Erythroblast (primary cell): ENCODE measurements around the gene SLC6A17.
A peak's percentile ranks its signal among the peaks of the same experiment; 100 is the strongest.

Experiments used
- DNase-seq, 2 experiments: peaks; one replicate each; lab custom pipeline; 2025; lab: John Stamatoyannopoulos, UW
- GATA1 ChIP-seq: IDR thresholded peaks from 2 replicates; pipeline ENCODE4 v1.6.1; 2011; ENCODE audit warnings: low read depth, mild to moderate bottlenecking, control low read depth, low read length, moderate library complexity
- POLR2A ChIP-seq: IDR thresholded peaks from 2 replicates; pipeline ENCODE4 v1.6.1; 2011; ENCODE audit warnings: mild to moderate bottlenecking, low read length

Gene SLC6A17

DNA sequence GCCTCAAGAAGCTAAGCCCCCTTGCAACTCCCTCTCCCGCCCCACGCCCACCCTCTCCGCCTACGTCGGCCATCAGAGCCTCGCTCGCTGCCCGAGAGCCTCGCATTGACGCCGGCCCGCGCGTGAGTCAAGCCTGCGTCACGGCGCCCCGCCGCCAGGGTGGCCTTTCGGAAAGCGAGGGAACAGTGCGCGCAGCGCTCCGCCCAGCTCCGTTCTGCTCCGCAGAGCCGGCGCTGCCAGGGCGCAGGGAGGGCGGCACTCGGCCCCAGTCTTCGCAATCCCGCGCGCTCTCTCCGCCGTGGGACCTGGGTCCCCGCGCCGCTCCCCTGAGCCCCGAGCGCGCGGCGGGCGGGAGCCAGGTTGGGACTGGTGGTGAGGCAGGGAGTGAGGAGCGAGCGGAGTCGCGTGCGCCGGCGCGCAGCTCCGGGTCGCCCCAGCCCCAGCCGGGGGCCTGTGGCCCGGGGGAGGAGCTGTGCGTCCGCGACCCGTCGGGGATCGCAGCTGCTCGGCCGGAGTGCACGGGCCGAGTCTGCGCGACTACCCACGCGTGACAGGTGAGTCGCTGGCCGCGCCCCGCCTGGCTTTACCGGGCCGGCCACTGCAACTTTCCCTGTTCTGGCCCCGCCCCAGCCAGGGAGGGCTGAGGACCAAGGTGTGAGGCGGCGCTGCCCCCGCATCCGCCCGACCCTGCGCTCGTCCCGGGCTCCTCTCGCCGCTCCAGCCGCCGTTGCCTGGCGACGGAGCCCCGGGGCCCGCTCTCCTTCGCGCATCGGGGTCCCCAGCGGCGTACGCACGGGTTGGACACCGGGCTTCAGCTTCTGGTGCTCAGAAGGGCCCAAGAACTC lies at the start of gene SLC6A17:
TSS of gene SLC6A17 (plus strand) at position 165 of the 845 bp plus-strand sequence. CDS start 16,436 bp downstream, outside the sequence.
- TF ChIP-seq GATA1 (no peak), POLR2A (no peak)
- peak in 1 of 2 experiments; percentile 18 for DNase-seq

DNA sequence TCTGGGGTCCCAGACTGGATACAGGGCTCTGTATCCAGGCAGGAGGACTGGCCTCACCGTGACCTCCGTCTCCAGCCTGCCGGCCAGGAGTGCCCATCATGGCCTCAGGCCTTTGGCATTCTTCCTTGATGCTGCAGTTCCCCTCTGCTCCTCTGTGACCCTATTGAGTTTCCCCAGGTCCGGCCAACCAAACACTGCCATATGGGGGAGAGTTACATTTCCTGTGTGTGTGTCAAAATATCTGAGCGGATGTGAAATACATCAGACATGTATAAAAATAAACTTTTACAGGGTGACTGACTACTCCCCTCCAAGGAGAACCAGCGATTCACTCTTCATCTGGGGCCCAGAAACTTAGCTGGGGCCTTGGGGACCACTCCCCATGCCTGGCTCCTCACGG lies 48.2 kb upstream of the SLC6A17 start:
- DNase-seq, result no peak
- TF ChIP-seq GATA1, result no peak
- no peak for TF ChIP-seq POLR2A

DNA sequence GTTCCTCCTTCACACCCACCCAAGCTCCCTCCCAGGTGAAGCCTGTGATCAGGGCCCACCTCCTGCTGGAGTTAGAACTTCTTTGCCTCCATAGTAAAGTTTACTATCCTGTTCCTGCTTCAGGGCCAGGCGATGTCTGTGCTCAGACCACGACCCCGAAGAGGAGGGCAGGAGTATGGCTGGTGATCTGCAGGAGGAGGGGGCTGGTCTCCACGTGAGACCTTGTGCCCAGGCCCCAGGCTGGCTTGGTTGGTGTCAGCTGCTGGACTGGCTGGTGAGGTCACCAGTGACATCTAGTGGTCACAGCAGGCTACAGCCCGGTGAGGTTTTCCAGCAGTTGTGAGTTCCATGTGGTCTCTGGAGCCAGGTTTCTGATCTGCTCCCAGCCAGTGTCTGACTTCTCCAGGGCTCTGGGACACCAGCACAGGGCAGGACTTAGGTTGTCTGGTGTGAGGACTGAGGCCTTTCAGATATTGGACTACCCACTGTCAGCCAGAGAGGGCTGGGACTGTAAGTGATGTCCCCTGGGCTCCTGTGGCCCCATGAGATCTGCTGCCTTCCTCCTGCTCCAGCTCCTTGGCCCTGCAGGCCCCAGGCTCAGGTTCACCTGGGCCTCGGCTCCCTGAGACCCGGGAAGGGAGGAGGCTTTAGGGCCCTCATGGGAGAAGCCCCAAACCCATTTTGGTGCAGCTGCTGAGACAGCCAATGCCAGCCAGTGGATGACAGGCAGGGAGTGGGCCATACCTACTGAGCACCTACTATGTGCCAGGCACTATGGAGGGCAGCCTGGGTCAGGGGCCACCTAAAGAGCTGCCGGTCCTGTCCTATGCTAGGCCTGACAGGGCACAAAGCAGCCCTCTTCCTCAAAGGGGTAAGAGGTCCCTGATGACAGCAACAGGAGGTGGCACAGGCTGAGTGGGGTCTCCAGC lies 44.0 kb upstream of the SLC6A17 start:
- peak; percentile 53 to 76 for DNase-seq
- TF ChIP-seq POLR2A (no peak), GATA1 (no peak)

DNA sequence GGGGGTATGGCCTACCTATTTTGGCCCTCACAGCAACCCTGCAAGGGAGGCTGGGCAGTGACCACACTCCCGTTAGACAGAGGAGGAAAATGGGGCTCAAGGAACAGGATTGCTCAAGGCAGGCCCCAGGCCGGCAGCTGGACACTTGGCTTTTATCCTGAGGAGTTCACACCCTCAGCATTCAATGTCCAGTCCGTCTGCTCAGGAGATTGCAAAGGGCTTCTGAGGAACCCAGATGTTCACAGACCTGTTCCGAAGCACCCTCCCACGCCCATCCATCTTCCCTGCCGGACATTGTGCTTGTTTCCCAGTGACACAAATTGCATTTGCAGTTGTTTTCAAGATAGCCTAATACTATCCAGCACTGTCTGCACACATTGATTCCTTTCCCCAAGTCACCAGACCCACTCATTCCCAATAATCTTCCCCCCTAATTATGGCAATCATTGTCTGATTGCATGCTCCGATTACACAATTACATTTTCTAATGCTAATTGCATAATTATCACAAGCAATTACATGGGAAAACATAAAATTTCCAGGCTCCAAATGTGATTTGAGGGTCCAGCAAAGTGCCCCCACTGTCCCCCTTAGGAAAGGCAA lies 42.3 kb upstream of the SLC6A17 start:
- no peak for DNase-seq
- TF ChIP-seq GATA1, result no peak
- no peak for TF ChIP-seq POLR2A

DNA sequence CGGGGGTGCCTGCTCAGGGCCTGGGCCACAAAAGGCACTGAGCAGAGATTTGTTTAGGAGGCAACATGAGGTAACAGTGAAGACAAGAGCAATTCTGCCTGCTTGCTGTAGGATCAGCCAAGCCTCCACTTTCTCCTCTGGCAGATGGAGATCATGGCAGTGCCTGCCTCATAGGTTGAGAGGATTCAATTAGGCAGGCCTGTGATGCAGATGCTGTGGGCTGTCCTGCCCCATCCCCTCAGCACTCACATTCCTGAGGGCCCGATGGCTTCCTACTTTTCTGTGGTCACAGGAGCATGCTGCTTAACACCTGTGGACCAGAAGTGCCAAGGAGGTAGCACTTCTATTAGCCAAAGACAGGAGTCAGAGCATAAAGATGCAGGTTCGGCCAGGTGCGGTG lies 39.2 kb upstream of the SLC6A17 start:
- DNase-seq, result no peak
- TF ChIP-seq GATA1, result no peak
- no peak for TF ChIP-seq POLR2A

DNA sequence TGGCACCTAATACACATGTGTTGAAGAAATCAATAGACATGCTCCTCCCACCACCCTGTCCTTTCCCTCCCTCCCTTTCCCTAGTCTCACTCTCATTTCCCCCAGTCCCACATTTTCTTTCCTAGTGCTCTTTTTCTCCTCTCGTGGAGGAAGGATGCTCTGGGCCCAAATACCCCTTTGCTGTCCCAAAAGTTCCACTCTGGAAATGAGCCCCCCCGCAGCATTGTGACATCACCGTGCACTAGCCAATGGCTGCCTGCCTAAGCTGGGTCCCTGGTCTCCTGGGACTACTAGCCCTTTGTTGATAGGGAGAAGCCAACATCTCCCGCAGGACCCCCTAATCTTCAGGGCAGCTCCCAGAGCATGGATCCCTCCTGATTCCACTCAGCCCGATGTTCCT lies 38.2 kb upstream of the SLC6A17 start, which contains the start of gene UBL4B:
TSS of gene UBL4B (plus strand) at position 301 of the 400 bp plus-strand sequence. CDS start at position 393, 92 bp downstream.
- no peak for TF ChIP-seq POLR2A
- TF ChIP-seq GATA1, result no peak

DNA sequence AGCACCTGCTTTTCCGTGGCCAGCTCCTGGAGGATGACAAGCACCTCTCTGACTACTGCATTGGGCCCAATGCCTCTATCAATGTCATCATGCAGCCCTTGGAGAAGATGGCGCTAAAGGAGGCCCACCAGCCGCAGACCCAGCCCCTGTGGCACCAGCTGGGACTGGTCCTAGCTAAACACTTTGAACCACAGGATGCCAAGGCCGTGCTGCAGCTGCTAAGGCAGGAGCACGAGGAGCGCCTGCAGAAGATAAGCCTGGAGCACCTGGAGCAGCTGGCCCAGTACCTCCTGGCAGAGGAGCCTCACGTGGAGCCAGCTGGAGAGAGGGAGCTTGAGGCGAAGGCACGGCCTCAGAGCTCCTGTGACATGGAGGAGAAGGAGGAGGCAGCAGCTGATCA lies 37.6 kb upstream of the SLC6A17 start:
- TF ChIP-seq POLR2A (no peak), GATA1 (no peak)
- DNase-seq, result no peak

More for the DNA sequence above, 38.2 kb upstream of the SLC6A17 start, which contains the start of gene UBL4B:
- no peak for DNase-seq

DNA sequence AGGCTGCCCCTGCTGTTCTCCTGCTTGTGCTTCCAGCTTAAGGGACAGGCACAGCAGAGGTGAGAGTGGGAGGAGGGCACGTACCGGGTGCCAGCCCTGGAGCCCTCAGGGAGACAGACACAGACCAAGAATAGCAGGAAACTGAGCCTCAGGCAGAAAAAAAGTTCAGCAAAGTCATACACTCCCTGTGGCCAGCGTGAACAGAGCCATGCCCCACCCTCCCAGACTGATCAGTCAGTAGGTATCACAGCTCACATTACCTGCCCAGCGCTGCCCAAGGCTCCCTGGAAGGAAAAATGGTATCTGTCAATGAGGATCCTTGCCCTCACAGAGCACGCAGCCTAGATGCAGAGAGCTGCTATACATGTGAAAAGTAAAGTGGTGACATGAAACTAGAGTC lies 36.7 kb upstream of the SLC6A17 start:
- no peak for DNase-seq
- TF ChIP-seq POLR2A (no peak), GATA1 (no peak)

DNA sequence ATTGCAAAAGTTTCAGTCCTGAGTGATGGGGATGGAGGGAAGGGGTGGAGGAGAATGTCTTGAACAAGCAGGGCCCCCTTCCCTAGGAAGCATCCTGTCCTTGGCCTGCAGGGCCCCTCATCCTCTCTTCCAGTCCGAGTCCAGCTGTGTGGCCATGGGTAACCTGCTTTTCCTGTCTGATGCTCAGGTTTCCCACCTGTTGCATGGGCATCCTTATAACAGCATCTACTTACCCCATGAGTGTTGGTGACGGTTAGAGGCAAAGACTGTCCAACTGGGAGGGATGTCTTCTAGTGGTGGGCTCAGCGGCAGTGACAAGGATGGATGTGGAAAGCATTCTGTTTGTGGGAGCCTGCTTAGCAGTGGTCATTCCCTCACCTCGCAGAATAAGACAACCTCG lies 36.1 kb upstream of the SLC6A17 start:
- no peak for DNase-seq
- TF ChIP-seq GATA1 (no peak), POLR2A (no peak)

DNA sequence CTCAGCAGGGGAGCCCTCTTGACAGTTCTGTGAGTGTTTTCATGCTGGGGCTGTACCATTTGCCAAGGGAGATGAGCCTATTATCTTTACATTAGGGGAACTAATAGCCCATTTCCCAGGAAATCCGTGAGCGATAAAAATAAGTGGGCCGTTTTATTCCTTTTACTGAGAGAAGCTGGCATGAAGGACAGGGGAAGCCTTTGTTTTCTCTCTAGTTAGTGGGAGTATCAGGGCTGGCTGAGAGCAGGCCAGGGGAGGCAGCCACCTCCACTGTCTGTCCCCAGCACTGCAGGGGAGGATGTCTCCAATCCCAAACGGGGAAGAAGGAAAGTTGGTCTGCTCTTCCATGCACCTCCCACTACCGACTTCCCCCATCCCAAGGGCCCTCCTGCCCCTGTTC lies 35.5 kb upstream of the SLC6A17 start:
- no peak for DNase-seq
- TF ChIP-seq POLR2A (no peak), GATA1 (no peak)

DNA sequence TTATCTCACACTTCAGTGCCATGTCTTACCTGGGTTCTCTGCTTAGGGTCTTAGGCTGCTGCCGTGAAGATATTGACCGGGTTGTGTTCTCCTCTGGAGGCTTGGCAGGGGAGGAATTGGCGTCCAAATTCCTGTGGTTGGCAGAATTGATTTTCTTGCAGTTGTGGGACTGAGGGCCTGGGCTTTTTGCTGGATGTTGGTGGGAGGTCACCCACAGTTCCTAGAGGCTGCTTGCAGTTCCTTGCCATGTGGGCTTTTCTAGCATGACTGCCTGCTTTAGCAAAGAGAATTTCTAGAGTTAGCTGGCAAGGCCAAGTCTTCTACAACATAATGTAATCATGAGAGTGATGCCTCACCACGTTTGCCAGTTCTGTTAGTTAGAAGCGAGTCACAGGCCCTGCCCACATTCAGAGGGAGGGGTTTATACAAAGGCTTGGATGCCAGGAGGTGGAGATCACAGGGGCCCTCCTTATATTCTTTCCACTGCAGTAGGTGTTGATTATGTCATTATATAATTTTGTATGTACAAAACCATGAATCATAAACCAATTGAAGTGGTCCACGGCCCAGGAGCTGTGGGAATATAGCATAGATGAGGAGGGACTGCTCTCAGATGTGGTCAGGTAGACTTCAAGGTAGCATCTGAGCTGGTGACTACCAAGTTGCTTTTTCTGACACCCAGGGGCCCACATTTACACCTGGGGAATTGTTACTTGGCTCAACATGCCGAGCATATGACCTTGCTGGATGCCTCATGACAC lies 31.5 kb upstream of the SLC6A17 start:
- no peak for TF ChIP-seq POLR2A
- no peak for TF ChIP-seq GATA1
- DNase-seq, result no peak

DNA sequence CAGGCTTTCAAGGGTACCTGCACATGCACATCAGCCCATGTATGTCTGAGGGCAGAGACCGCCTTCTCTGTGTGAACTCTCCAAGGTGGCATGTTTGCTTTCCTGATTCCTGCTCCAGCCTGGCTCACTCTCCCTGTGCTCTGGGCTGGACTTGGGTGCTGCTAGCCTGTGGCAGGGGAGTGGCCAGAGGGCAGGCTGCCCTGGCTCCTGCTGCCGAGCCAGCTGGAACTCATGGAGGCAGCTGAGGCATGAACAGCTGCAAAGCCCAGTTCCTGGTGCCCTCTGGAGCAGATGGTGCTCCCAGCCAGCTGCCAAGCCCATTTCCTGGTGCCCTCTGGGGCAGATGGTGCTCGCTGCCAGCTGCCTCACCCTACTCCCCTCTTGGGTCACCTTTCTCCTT lies 30.5 kb upstream of the SLC6A17 start:
- DNase-seq, result no peak
- TF ChIP-seq GATA1 (no peak), POLR2A (no peak)

DNA sequence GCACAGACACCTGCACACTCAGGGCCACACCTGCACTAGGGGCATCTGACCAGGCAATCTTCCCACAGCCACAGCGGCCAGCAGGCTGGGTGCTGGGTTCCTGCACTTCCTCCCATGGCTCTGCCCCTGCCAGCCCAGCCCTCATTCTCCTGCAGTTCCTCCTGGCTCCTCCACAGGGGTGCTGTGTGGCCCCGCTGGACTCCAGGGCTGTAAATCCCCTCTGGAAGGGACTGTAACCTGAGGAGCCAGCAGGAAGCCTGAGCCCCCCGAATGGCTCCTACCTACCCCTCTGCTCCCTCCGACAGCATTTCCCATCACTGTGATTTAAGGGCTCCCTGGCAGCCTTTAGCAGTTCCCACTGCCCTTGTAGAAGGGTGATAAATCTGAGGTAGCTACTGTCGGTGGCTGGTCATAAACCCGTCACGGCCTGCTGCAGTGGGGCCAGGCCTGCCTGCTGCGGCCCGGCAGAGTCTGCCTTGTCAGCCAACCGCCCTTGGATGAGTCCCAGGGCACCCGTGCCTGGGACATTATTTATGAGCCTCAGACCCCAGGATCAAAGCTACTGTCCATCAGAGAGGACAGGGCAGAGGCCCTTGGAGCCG lies 29.2 kb upstream of the SLC6A17 start:
- DNase-seq, result no peak
- TF ChIP-seq POLR2A (no peak), GATA1 (no peak)
